Mucosa of rectum (tissue), 2 donors: ENCODE measurements around the gene NPPC.

Source experiments
- H3K27ac ChIP-seq, 2 donors: one replicate each; pipeline ENCODE4 v1.7.0; 2013; ENCODE audit warnings: inconsistent platforms in 2 of 2, low read depth in 2 of 2, low read length in 2 of 2
- H3K27me3 ChIP-seq, 2 donors: one replicate each; pipeline ENCODE4 v1.7.0; 2013; ENCODE audit warnings: low read length in 2 of 2; ENCODE audit not compliant: control insufficient read depth in 2 of 2, insufficient read depth in 2 of 2
- H3K36me3 ChIP-seq, 2 donors: one replicate each; pipeline ENCODE4 v1.7.0; 2013; ENCODE audit warnings: low read length in 2 of 2; ENCODE audit not compliant: control insufficient read depth in 2 of 2, insufficient read depth in 2 of 2
- H3K4me1 ChIP-seq, 2 donors: one replicate each; pipeline ENCODE4 v1.7.0; 2013; ENCODE audit warnings: low read length in 2 of 2, mild to moderate bottlenecking in 1 of 2; ENCODE audit not compliant: control insufficient read depth in 2 of 2, insufficient read depth in 2 of 2
- H3K4me3 ChIP-seq, 2 donors: one replicate each; pipeline ENCODE4 v1.7.0; 2013; ENCODE audit warnings: low read length in 2 of 2
- H3K9ac ChIP-seq, 2 donors: one replicate each; pipeline ENCODE4 v1.7.0; 2013; ENCODE audit warnings: low read length in 2 of 2, low read depth in 1 of 2, mild to moderate bottlenecking in 1 of 2
- H3K9me3 ChIP-seq, 2 donors: one replicate each; pipeline ENCODE4 v1.7.0; 2013; ENCODE audit warnings: low read length in 2 of 2; ENCODE audit not compliant: control insufficient read depth in 2 of 2
- donor health status: healthy.
- donor health status: Normal muscosa, but diverticular disease.

Gene NPPC

DNA sequence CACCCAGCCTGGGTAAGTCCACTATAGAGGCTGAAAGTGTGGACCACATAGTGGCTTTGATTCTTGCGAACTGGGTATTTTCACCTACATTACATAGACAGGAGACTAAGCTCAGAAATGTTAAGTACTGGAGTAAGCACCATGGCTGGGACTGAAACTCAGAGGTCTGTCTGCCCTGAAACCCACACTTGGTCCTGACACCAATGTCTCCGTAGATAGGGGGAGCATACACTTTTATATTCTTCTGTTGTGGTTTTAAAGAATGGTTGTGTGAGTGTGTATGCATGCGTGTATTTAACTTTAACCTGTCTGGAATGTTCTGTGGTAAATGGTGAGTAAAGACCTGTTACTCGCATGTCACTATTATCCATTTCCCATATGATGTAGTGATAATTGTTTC is 10.3 kb upstream of the NPPC start:
- Histone ChIP-seq H3K4me1 (no peaks in the 10 kb centered on the region), H3K27ac (no peak overlapping the region), H3K9me3 (no peaks in the 10 kb centered on the region), H3K4me3 (no peak overlapping the region), H3K36me3 (no peaks in the 10 kb centered on the region), H3K9ac (no peak overlapping the region), H3K27me3 (no peaks in the 10 kb centered on the region)

DNA sequence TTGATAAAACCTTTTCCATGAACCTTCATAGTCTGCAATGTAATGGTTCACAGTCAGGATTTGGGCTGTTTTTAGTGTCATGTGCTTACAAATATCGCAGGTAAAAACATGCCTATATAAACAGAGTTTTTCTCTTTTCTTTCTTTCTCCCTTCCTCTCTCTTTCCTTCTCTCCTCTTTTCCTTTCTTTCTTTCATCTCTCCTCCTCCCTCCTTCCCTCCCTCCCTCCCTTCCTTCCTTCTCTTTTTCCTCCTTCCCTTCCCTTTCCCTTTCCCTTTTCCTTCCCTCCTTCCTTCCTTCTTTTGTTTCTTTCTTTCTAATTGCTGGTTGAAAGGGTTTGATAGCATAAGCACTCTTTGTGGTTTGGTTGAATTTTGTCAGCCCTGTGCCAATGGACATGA is 9.6 kb upstream of the NPPC start:
- Histone ChIP-seq H3K4me1 (no peaks in the 10 kb centered on the region), H3K9me3 (no peaks in the 10 kb centered on the region), H3K36me3 (no peaks in the 10 kb centered on the region), H3K27ac (no peak overlapping the region), H3K9ac (no peak overlapping the region), H3K4me3 (no peak overlapping the region), H3K27me3 (no peaks in the 10 kb centered on the region)

DNA sequence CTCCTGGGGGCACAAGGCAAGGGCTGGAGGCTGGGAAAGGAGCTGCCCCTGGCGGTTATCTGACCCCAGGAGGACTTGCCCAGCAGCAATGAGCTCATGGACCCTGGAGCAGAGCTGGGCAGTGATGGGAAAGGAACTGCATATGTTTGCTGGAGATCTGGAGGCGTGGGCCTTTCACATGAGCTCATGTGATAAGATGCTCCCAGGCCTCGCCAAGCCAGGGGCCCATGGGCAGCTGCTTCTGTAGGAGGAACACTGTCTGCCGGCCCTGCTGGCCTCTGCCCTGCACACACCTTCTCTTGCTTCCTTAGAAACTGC is 9.0 kb upstream of the NPPC start:
- no peaks in the 10 kb centered on the region for H3K4me1 ChIP-seq
- no peak overlapping the region for H3K27ac ChIP-seq
- H3K27me3 ChIP-seq: no peaks in the 10 kb centered on the region
- no peaks in the 10 kb centered on the region for H3K9me3 ChIP-seq
- H3K4me3 ChIP-seq: no peak overlapping the region
- no peaks in the 10 kb centered on the region for H3K36me3 ChIP-seq
- no peak overlapping the region for H3K9ac ChIP-seq

DNA sequence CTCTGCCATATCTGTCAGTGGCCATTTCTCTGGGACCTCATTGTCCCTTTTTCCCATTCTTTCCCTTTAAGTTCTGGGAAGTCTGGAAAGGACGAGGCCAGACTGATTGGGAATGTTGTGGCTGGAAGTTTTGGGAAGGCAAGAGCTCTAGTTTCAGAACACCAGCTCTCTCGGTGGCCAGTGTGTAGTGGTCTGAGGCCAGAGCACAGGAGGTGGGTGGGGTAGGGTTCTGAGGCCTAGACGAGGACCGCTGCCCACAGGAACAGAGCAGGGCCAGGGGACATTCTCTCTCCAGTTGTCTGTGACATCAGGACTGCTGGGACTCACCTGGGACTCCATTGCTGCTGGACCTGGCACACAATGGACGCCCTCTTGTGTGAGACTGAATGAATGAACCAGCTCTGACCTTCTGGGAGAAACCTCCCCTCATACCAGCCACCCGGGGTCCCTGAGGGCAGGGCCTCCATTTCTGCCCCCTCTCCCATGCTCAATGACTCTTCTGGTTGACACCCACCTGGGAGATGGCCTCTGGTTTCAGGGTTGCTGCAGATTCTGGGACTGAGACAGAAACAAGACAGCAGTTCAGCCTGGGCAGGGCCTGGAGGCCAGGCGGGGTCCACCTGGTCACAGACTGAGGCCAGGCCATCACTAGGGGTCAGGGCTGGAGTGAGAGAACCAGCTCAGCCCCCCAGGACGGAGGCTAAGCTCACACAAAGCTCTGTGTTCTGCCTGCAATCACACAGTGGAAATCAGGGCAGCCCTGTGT is 8.4 kb upstream of the NPPC start:
- Histone ChIP-seq H3K9ac (no peak overlapping the region), H3K4me3 (no peak overlapping the region), H3K9me3 (no peaks in the 10 kb centered on the region), H3K27ac (no peak overlapping the region), H3K27me3 (no peaks in the 10 kb centered on the region), H3K36me3 (no peaks in the 10 kb centered on the region), H3K4me1 (no peaks in the 10 kb centered on the region)

DNA sequence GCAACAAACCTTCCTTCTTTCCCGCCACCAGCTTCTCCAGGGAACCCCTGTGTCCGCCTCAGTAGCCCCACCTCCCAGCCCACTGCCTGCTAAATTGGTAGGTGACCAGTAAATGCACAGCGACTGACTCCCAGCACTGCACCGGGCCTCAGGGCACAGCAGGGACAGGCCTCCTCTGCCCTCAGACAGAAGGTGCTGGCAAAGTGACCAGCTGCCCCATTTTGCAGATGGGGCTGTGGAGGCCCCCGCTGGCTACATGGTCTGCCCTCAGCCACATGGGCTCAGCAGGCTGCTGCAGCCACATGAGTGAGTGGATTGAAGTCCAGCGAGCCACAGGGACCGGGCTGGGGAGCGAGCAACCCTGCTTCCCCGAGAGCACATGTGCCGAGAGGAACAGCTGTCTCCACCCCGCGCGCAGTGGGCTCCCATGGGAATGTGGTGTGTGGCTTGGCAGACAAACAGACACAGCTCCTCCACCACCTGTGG is 7.8 kb upstream of the NPPC start:
- no peaks in the 10 kb centered on the region for H3K36me3 ChIP-seq
- no peak overlapping the region for H3K9ac ChIP-seq
- H3K4me3 ChIP-seq: no peak overlapping the region
- H3K9me3 ChIP-seq: no peaks in the 10 kb centered on the region
- no peak overlapping the region for H3K27ac ChIP-seq
- no peaks in the 10 kb centered on the region for H3K4me1 ChIP-seq
- H3K27me3 ChIP-seq: peaks cover 0 to 4% of the 10 kb centered on the region in 2 donors

DNA sequence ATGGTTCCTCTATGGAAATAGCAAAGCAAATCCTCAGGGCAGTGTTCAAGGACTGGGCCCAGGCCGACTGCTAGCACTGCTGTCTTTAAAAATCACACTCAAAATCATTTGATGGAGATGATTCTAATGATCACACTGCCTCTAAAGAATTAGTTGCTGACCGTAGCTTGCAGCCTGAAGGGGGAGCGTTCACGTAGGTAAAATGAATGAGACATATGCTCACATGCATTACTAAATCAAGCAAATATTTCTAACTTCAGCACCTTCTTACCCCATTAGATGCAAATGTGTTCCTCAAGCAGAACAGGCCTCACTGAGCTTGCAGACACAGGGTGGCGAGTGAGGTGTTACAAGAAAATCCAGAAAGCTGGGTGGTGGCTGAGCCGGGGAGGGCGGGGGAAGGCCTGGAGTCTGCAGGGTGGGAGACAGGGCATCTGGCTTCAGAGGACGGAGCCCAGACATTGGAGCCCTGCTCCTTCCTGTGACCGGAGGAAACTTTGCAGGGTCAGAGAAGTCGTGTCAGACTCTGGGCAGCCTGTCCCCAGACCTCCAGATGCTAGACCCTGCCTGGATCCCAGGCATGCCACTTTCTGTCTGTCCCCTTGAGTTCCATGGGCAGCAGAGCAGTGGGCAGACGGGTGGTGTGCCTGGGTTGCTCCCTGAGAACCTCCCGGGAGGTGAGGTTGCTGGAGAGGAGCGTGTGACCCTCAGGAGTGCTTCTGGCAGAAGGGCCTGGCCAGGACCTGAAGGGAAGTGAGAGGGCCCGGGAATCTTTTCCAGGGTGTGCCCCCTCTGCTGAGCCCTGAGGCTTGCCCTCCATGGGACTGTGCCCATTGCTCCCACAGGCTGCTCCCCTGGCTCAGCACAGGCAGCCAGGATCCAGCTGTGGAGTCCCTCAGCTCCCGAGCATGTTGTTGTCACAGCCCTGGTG is 7.1 kb upstream of the NPPC start:
- H3K9me3 ChIP-seq: no peaks in the 10 kb centered on the region
- H3K36me3 ChIP-seq: no peaks in the 10 kb centered on the region
- H3K27ac ChIP-seq: no peak overlapping the region
- no peak overlapping the region for H3K4me3 ChIP-seq
- peaks cover 0 to 10% of the 10 kb centered on the region in 2 donors for H3K27me3 ChIP-seq
- H3K9ac ChIP-seq: no peak overlapping the region
- H3K4me1 ChIP-seq: no peaks in the 10 kb centered on the region

DNA sequence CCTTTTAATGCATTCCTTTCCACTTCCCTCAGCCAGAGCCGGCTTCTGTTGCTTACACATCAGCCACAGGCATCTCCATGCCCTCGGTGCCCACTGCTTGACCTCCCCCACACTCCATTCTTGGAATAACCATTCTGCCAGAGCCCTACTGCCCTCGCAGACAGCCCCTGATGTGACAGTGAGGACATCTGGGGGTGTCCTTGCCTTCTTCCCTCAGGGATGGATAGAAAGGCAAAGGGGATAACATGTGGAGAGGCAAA is 6.4 kb upstream of the NPPC start:
- H3K4me3 ChIP-seq: no peak overlapping the region
- no peak overlapping the region for H3K9ac ChIP-seq
- no peaks in the 10 kb centered on the region for H3K4me1 ChIP-seq
- peaks cover 2 to 15% of the 10 kb centered on the region in 2 donors for H3K27me3 ChIP-seq
- no peaks in the 10 kb centered on the region for H3K36me3 ChIP-seq
- no peak overlapping the region for H3K27ac ChIP-seq
- no peaks in the 10 kb centered on the region for H3K9me3 ChIP-seq

DNA sequence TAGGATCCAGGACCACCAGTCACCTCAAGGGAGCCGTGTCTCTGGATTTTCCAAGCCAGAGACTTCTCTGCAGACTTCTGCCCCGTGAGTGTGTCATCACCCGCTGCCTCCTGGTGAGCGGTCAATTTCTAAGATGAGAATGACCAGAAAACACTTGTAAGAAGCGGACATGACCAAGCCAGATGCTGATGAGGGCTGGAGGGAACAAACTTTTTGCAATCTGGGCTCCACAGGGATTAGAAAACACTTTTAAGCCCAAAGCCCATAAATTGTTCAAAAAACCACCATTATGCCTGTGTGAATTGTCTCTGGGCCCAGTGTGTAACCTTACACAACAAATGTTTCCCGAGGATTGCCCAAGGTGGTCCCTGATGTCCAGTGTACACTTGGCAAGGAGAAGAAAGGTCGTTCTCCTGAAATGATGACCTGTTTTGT is 5.3 kb upstream of the NPPC start:
- Histone ChIP-seq H3K4me1 (peaks cover 2 to 3% of the 10 kb centered on the region in 2 donors), H3K27ac (no peak overlapping the region), H3K4me3 (no peak overlapping the region), H3K9ac (no peak overlapping the region), H3K27me3 (peaks cover 14 to 26% of the 10 kb centered on the region in 2 donors), H3K36me3 (no peaks in the 10 kb centered on the region), H3K9me3 (no peaks in the 10 kb centered on the region)

DNA sequence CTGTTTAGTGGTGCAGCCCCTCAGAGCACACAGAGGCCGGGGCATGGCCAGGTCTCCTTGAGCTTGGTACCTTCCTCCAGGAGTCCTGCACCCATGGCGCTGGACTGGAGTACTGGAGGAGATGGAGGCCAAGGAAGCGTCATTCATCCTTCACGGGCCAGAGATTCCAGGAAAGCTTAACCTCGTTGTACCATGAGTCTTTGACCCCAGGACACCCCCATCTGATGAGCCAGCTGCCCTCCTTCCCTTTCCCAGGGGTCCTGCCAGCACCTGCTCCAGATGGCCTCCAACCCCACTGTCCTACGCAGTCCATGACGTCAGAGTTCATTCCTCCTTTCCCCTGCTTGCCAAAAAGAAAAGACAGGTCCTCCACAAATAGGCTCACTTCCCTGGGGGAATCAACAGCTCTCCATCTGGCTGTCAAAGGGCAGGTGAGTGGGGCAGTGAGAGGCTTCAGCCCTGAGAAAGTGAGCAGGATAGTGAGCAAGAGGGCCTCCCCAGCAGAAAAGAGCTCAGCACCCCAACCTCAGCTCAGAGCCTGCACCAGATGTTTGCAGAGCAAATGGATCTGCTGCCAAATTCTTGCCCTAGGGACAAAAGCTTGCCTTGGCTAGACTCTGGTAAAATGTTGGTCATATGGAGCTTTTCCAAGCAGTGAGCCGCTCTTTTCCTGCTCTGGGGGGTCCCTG is 4.5 kb upstream of the NPPC start:
- Histone ChIP-seq H3K4me1 (peaks cover 8 to 11% of the 10 kb centered on the region in 2 donors), H3K9ac (no peak overlapping the region), H3K27me3 (peaks cover 21 to 28% of the 10 kb centered on the region in 2 donors), H3K36me3 (no peaks in the 10 kb centered on the region), H3K4me3 (no peak overlapping the region), H3K9me3 (no peaks in the 10 kb centered on the region), H3K27ac (no peak overlapping the region)
